ENCODE measurements around the gene HCK. TPM values are rescaled to one million over a fixed set of nuclear protein-coding genes. Genes with fewer than 3 reads are reported as not detected.

Gene HCK
- total RNA-seq, 1 donor from 2014 or later, result 0.34 TPM

DNA sequence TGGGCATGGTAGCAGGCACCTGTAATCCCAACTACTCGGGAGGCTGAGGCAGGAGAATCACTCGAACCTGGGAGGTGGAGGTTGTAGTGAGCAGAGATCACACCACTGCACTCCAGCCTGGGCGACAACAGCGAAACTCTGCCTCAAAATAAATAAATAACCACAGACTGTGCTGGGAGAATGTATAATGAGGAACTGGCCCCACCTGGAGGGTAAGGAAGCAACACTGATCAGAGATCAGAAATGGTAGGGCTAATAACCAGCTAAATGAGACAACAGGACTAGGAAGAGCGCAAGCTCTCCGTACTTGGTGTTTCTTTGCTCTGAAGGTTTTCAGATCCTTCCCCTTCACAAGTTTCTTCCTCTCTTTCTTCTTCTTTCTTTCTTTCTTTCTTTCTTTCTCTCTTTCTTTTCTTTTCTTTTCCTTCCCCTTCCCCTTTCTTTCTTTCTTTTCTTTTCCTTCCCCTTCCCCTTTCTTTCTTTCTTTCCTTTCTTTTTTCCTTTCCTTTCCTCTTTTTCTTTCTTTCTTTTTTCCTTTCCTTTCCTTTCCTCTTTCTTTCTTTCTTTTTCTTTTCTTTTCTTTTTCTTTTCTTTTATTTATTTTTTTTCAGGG, 27.3 kb upstream of the HCK start:
- Histone ChIP-seq H3K4me3 (ENCODE audit: insufficient read depth, low read depth, low read length) (no peak overlapping the region), H3K79me2 (ENCODE audit: insufficient read depth, low read length) (no peaks in the 10 kb centered on the region), H3K4me1 (ENCODE audit: insufficient read depth, low read length) (no peaks in the 10 kb centered on the region), H2AFZ (ENCODE audit: low read depth, low read length) (no peak overlapping the region), H3K27ac (ENCODE audit: low read depth, low read length) (no peak overlapping the region), H4K20me1 (ENCODE audit: insufficient read depth, low read length) (no peaks in the 10 kb centered on the region), H3K9me3 (ENCODE audit: insufficient read depth, low read depth, low read length) (no peaks in the 10 kb centered on the region), H3K27me3 (ENCODE audit: insufficient read depth, low read length) (peaks cover 42% of the 10 kb centered on the region), H3K4me2 (ENCODE audit: low read length) (no peak overlapping the region), H3K36me3 (ENCODE audit: insufficient read depth, low read length) (no peaks in the 10 kb centered on the region), H3K9ac (ENCODE audit: low read length) (no peak overlapping the region)
- Mint-ChIP-seq H3K9me3 (ENCODE audit: unreplicated experiment) (no peaks in the 10 kb centered on the region), H3K4me1 (ENCODE audit: low read depth, unreplicated experiment) (peaks cover 4% of the 10 kb centered on the region), H3K27ac (ENCODE audit: unreplicated experiment) (no peak overlapping the region), H3K36me3 (ENCODE audit: low read depth, unreplicated experiment) (no peaks in the 10 kb centered on the region), H3K4me3 (ENCODE audit: unreplicated experiment) (no peak overlapping the region), H3K27me3 (ENCODE audit: low read depth, unreplicated experiment) (peaks cover 45% of the 10 kb centered on the region)
- no peak for FAIRE-seq
- TF ChIP-seq, protein P1, sequence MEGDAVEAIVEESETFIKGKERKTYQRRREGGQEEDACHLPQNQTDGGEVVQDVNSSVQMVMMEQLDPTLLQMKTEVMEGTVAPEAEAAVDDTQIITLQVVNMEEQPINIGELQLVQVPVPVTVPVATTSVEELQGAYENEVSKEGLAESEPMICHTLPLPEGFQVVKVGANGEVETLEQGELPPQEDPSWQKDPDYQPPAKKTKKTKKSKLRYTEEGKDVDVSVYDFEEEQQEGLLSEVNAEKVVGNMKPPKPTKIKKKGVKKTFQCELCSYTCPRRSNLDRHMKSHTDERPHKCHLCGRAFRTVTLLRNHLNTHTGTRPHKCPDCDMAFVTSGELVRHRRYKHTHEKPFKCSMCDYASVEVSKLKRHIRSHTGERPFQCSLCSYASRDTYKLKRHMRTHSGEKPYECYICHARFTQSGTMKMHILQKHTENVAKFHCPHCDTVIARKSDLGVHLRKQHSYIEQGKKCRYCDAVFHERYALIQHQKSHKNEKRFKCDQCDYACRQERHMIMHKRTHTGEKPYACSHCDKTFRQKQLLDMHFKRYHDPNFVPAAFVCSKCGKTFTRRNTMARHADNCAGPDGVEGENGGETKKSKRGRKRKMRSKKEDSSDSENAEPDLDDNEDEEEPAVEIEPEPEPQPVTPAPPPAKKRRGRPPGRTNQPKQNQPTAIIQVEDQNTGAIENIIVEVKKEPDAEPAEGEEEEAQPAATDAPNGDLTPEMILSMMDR (IDR thresholded peaks at IDR 0.05; ENCODE audit: insufficient read depth, low read depth, low read length), result no peak
- DNase-seq (ENCODE audit: low read depth), result no peak

DNA sequence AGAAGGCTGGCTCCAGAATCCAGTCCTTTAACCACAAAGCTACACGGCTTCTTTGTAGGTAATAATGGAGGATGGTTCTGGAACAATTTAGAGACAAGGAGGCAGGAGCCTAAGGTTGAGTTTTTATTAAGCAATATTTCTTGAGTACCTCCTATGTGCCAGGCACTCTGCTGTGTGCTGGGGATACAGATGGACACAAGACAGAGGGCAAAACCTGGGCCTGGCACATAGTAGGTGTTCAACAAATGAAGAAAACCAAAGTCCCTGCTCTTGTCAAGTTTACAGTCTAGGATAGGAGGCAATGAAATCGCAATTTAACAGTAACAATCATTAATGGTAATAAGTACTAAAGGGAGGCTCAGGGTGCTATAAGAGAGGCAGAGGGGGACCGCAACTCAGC, 24.4 kb upstream of the HCK start:
- Mint-ChIP-seq H3K27ac (ENCODE audit: unreplicated experiment) (no peak overlapping the region), H3K36me3 (ENCODE audit: low read depth, unreplicated experiment) (no peaks in the 10 kb centered on the region)
- TF ChIP-seq EZH2 (IDR thresholded peaks at IDR 0.05; ENCODE audit: insufficient read depth, low read length), result no peak
- TF ChIP-seq, protein P1 (IDR thresholded peaks at IDR 0.05; ENCODE audit: insufficient read depth, low read depth, low read length), result no peak

DNA sequence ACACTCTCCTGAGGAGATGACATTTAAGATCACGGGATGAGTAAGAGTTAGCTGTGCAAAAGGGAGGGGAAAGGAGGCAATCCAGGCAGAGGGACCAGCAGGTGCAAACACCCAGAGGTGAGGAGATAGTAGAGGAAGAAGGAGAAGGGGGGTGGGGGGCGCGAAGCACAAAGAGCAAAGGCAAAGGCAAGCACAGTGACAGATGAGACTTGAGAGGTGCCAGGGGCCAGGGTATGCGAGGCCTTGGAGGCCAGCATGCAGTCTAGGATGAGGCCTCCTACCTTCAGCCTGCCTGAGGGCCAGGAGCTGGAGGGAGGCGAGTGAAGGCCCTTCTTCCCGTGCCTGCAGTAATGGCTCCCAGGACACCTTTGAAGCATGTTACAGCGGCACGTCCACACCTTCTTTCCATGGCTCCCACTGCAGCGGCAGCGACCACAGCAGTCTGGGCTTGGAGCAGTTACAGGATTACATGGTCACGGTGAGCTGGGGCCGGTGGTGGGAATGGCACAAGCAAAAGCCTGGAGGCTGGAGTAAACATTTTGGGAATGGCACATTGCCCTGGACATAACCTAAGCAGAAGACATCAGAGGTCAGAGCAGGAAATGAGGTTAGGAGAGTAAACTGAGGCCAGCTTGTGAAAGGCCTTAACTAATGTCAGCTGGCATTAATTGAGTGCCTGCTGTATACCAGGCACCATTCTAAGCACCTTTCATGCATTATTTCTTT, 23.2 kb upstream of the HCK start:
- Mint-ChIP-seq H3K27ac (ENCODE audit: unreplicated experiment) (no peak overlapping the region), H3K9me3 (ENCODE audit: unreplicated experiment) (no peaks in the 10 kb centered on the region), H3K4me3 (ENCODE audit: unreplicated experiment) (no peak overlapping the region), H3K27me3 (ENCODE audit: low read depth, unreplicated experiment) (peaks cover 46% of the 10 kb centered on the region), H3K36me3 (ENCODE audit: low read depth, unreplicated experiment) (no peaks in the 10 kb centered on the region), H3K4me1 (ENCODE audit: low read depth, unreplicated experiment) (no peaks in the 10 kb centered on the region)
- H2AFZ ChIP-seq (ENCODE audit: low read depth, low read length), result no peak overlapping the region
- H4K20me1 ChIP-seq (ENCODE audit: insufficient read depth, low read length), result no peaks in the 10 kb centered on the region
- FAIRE-seq (no peak), DNase-seq (ENCODE audit: low read depth) (no peak)
- H3K4me3 ChIP-seq (ENCODE audit: insufficient read depth, low read depth, low read length), result no peak overlapping the region
- no peaks in the 10 kb centered on the region for H3K79me2 ChIP-seq (ENCODE audit: insufficient read depth, low read length)
- no peak overlapping the region for H3K4me2 ChIP-seq (ENCODE audit: low read length)
- no peak overlapping the region for H3K9ac ChIP-seq (ENCODE audit: low read length)
- H3K27me3 ChIP-seq (ENCODE audit: insufficient read depth, low read length), result peaks cover 45% of the 10 kb centered on the region
- no peaks in the 10 kb centered on the region for H3K36me3 ChIP-seq (ENCODE audit: insufficient read depth, low read length)
- no peak overlapping the region for H3K27ac ChIP-seq (ENCODE audit: low read depth, low read length)
- no peaks in the 10 kb centered on the region for H3K9me3 ChIP-seq (ENCODE audit: insufficient read depth, low read depth, low read length)
- H3K4me1 ChIP-seq (ENCODE audit: insufficient read depth, low read length), result no peaks in the 10 kb centered on the region
- TF ChIP-seq, protein P1 (IDR thresholded peaks at IDR 0.05; ENCODE audit: insufficient read depth, low read depth, low read length), result no peak

More for the DNA sequence above, 24.4 kb upstream of the HCK start:
- H4K20me1 ChIP-seq (ENCODE audit: insufficient read depth, low read length), result no peaks in the 10 kb centered on the region
- Mint-ChIP-seq H3K9me3 (ENCODE audit: unreplicated experiment) (no peaks in the 10 kb centered on the region), H3K4me3 (ENCODE audit: unreplicated experiment) (no peak overlapping the region), H3K27me3 (ENCODE audit: low read depth, unreplicated experiment) (peaks cover 43% of the 10 kb centered on the region), H3K4me1 (ENCODE audit: low read depth, unreplicated experiment) (no peaks in the 10 kb centered on the region)
- no peak overlapping the region for H2AFZ ChIP-seq (ENCODE audit: low read depth, low read length)
- DNase-seq (ENCODE audit: low read depth) (no peak), FAIRE-seq (no peak)
- H3K36me3 ChIP-seq (ENCODE audit: insufficient read depth, low read length), result no peaks in the 10 kb centered on the region
- no peak overlapping the region for H3K4me2 ChIP-seq (ENCODE audit: low read length)
- H3K79me2 ChIP-seq (ENCODE audit: insufficient read depth, low read length), result no peaks in the 10 kb centered on the region
- no peaks in the 10 kb centered on the region for H3K9me3 ChIP-seq (ENCODE audit: insufficient read depth, low read depth, low read length)
- no peak overlapping the region for H3K4me3 ChIP-seq (ENCODE audit: insufficient read depth, low read depth, low read length)
- H3K27me3 ChIP-seq (ENCODE audit: insufficient read depth, low read length), result peaks cover 39% of the 10 kb centered on the region
- H3K27ac ChIP-seq (ENCODE audit: low read depth, low read length), result no peak overlapping the region
- no peak overlapping the region for H3K9ac ChIP-seq (ENCODE audit: low read length)
- no peaks in the 10 kb centered on the region for H3K4me1 ChIP-seq (ENCODE audit: insufficient read depth, low read length)
